ENCODE data around the gene FUT1.

DNA sequence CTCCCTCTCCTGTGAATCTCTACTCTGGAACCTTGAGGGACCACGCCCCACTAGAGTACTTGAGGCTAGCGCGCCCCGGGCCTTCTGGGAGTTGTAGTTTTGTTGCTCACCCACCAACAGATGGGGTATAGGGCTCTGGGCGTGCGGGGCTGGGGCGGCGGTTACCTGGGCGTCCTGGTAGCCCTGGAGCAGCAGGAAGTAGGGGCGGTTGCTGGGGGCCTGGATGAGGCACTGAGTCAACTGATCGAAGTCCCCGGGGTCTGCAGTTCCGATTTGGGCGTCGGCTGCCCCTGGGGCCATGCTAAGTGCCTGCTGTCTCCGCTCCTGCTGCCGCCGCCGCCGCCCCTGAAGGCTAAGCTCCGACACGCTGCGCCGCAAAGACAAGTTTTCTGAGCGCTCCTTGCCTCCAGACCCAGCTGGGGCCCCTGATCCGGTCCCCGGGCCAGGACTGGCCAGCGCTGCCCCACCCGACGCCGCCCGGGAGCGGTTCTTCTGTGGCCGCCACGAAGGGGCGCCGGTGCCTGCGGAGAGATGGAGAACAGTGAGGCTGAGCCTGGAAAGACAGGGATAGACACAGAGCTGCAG lies 17.3 kb downstream of the FUT1 start:
- TF ChIP-seq, protein P1, sequence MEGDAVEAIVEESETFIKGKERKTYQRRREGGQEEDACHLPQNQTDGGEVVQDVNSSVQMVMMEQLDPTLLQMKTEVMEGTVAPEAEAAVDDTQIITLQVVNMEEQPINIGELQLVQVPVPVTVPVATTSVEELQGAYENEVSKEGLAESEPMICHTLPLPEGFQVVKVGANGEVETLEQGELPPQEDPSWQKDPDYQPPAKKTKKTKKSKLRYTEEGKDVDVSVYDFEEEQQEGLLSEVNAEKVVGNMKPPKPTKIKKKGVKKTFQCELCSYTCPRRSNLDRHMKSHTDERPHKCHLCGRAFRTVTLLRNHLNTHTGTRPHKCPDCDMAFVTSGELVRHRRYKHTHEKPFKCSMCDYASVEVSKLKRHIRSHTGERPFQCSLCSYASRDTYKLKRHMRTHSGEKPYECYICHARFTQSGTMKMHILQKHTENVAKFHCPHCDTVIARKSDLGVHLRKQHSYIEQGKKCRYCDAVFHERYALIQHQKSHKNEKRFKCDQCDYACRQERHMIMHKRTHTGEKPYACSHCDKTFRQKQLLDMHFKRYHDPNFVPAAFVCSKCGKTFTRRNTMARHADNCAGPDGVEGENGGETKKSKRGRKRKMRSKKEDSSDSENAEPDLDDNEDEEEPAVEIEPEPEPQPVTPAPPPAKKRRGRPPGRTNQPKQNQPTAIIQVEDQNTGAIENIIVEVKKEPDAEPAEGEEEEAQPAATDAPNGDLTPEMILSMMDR (conservative IDR thresholded peaks at IDR 0.05; ENCODE audit: low read depth, low read length) = no peak
- no peak for TF ChIP-seq EZH2 (IDR thresholded peaks at IDR 0.05; ENCODE audit: borderline replicate concordance, low read depth, low read length, poor library complexity, severe bottlenecking)

Data from A673 (cell line).